HL-60/S4 (cell line): ENCODE data around the gene KIF1A.
"Not testable (repeated sequence)": the region's sequence is repeated elsewhere in the genome, so short reads cannot be mapped to it uniquely, and the experiment has no call there.

Experiments used
- in situ Hi-C: fragments of 300-500 bp; cut with MboI; formaldehyde crosslinking; loops from 2 replicates; pipeline ENCODE4 v1.14.3; 2022; ENCODE audit warnings: low sequenced_read_pairs

Gene KIF1A

GRCh38 chr2:240848900-240849680, 29.1 kb upstream of the KIF1A start:
- in situ Hi-C loops: no loop called here

GRCh38 chr2:240847817-240848216, 27.8 kb upstream of the KIF1A start:
- in situ Hi-C loops: no loop called here

DNA sequence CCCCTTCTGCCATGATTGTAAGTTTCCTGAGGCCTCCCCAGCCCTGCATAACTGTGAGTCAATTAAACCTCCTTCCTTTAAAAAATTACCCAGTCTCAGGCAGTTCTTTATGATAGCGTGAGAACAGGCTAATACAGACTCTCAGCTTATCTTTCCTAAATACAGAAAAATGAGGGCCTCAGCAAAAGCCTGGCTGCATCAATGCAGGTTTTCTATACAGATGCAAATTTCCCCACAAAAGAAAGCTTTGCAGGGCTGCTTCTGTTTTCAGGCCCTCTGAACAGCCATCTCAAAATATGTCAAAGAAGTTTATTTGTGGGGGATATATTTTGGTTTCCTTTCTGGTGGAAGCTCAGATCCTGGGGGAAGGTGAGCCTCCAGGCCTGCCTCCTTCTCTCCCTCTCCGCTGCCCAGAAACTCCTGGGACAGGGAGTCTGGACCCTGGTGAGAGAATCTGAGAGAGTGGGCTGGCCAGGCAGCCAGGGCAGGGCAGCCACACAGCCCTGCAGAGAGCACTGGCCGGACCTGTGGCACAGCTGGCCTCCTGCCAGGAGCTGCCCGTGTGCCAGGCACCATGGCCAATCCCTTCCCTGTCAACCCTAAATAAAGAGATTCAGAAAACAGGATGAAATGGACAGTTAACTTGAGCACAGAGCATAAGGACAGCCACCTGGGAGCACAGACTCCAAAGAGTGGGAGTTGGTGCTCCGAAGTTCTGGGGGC, 27.0 kb upstream of the KIF1A start:
- in situ Hi-C loops: no loop called here

GRCh38 chr2:240846309-240846708, 26.3 kb upstream of the KIF1A start:
- in situ Hi-C loops: not testable (repeated sequence)

DNA sequence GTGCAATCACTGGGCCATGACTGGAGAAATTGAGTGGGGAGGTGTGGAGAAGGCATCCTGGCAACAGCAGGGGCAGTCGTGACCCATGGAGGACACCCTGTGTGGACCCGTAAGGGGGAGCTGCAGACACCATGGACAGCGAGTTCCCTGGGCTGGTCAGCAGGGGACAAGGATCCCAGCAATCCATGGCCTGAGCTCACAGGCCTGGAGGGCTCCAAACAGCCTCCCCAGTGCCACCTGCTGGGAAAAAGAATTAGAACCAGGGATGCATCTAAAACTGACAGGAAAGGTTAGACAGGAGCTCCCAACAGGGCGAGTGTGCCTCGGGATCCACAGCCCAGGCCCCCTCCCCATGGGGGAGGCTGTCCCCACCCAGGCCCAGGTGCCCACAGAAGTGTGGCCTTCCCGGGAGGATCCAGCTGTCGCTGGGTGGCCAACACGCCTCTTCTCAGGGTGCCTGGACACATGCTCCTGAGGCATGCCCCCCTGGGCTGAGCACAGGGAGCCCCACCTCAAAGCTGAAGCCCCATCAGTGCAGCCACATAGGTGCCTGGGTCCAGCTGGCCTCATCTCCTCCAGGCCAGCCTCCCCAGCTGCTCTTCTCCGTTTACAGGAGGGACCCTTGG, 20.5 kb upstream of the KIF1A start:
- in situ Hi-C loops: no loop called here

DNA sequence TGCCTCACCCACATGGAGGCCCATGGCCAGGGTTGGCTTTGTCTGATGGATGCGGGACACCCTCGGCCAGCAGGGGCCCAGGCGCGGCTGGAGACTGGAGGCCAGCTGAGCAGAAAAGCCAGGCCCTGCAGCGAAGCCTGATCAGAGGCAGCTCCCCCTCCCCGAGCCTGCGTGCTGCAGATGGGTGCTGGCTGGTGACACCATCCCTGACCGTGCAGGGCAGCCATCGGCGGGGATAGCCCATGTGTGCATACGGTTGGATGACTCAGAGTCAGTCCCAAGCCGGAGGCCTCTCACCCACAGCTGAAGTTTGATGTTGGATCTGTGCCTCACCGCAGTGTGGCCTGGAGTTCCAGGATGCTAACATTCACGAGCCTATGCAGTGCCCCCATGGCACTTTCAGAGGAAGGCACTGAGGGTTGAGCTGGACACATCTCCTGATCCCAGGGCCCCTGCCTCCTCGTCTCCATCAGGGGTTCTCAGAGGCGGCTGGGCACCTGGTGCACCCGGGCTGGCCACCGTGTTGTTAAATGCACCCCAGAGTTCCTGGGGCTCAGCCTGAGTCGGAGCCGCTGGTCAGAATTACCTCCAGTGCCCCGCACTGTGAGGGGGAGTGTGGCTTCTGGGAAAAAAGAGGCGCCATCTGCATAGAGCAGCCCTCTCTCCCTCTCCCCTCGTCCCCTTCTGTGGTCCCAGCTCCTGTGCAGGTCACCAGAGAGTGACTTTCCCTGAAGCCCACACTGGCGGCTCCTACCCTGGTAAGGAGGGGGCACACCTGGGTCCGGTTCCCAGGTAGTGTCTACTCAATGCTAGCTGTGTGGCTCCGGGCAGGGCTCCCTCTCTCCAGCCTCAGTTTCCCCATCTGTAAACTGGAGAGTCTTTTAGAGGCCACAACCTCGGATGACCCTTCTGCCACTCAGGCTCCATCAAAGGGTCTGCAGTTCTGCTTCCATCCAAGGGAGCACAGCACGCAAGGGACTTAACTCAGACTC, 19.4 kb upstream of the KIF1A start:
- in situ Hi-C loops: no loop called here

- in situ Hi-C loops: no loop called here
Observed at GRCh38 chr2:240837621-240838020, 17.6 kb upstream of the KIF1A start.

GRCh38 chr2:240836781-240837467, 16.9 kb upstream of the KIF1A start:
- in situ Hi-C loops: no loop called here

GRCh38 chr2:240835528-240835927, 15.5 kb upstream of the KIF1A start:
- in situ Hi-C loops: no loop called here

GRCh38 chr2:240834377-240834975, 14.5 kb upstream of the KIF1A start:
- in situ Hi-C loops: no loop called here

DNA sequence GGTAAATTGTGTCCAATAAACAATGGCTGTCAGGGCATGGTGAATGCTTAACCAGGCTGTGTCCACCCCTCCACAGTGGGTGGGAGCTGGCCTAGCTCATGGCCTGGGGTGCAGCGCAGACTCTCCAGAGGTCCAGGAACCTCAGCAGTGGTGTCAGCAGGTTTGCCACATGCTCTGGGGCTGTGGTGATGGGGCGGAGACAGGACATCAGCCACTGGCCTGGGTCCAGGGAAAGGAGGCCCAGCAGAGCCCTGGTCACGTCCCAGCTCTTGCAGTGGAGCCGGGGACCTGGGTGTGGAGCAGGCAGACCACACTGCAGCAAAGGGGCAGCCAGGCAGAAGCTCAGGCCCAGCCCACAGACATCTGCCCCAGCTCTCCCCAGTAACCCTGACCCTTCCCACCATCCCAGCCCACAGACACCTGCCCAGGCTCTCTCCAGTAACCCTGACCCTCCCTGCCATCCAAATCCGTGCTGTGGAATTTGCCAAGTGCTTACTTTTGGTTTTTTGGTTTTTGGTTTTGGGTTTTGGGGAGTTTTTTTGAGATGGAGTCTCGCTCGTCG, 13.8 kb upstream of the KIF1A start:
- in situ Hi-C loops: no loop called here

- in situ Hi-C loops: no loop called here
Observed at GRCh38 chr2:240832921-240833494, 13.0 kb upstream of the KIF1A start.

DNA sequence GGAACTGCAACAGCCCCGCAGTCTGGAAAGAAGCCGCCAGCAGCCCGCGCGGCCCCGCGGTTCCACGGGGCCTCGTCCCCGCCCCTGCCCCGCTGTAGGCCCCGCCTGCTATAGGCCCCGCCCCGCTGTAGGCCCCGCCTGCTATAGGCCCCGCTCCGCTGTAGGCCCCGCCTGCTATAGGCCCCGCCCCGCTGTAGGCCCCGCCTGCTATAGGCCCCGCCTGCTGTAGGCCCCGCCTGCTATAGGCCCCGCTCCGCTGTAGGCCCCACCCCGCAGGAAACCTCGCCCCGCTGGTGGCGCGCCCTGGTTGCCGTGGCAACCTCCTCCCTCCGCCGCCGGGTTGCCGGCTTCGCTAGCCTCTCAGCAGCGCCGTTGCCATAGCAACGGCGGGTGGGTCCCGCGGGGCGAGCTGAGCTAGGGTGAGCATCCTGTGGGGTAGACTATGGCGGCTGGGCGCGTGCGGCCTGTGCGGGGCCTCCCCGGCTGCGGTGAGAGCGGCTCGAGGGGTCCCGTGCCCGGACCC, 12.2 kb upstream of the KIF1A start:
- in situ Hi-C loops: no loop called here

DNA sequence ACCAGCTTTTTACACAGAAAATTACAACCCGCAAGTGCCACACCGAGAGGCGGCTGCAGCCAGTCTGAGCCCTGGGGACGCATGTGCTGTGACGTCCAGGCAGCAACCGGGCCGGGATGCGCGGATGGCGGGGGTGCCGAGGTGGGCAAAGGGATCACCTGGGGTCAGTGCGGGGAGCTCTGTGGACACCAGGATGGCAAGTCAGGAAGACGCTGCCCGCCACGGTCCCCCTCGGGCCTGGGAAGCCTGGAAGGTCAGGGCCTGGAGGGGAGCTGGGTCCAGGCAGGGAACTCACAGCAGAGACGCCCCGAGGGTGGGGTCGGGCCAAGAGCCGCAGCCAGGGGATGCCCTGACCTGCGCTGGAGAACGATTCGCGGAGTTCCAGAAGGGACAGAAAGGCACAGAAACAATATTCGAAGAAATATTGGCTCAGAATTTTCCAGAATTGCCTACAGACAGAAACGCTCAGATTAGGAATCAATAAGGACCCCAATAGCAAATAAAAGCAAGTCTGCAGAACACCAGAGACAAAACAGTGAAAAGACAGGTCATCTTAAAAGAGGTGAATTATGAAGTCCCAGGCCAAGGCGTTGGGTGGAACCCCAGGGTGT, 11.7 kb upstream of the KIF1A start:
- in situ Hi-C loops: no loop called here

- in situ Hi-C loops: no loop called here
Observed at GRCh38 chr2:240825476-240825875, 5.5 kb upstream of the KIF1A start.

DNA sequence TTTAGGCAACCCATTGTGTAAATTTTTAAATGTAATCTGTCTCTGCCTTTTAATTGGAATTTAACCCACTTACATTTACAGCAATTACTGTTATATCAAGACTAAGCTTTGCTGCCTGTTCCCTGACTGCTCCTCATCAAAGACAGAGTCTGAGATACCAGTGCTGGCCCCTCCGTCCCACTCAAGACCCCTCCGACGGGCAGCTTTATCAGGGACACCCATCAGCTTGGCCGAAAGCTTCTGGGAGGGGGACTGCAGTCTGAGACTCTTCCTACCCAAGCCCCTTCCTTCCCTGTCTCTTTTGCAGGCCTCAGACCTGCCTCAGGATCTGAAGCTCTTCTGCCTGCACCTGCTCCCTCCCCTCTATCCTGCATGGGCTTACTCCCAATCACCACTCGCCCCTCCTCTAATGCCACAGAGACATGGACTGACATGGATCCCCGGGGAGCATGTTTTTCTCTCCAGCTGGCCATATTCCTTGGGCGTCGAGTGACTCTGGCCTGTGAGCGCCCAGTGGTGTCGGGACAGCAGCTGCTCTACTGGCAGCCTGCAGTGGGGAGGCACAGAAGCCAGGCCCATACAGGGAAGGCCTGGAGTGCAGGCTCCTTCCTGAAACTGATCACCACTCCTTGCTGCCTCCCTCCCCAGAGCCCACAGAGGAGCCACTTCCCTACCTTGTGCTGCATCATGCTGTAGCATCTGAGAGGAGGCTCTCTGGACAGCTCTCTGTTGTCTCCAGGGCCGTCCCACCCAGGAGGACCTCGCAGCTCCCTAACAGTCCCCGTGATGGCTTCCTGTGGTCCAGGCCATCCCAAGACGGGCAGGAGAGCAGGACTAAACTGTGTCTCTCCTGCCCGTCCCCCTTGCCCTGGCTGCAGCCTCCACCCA, 3.7 kb upstream of the KIF1A start:
- in situ Hi-C loops: no loop called here

DNA sequence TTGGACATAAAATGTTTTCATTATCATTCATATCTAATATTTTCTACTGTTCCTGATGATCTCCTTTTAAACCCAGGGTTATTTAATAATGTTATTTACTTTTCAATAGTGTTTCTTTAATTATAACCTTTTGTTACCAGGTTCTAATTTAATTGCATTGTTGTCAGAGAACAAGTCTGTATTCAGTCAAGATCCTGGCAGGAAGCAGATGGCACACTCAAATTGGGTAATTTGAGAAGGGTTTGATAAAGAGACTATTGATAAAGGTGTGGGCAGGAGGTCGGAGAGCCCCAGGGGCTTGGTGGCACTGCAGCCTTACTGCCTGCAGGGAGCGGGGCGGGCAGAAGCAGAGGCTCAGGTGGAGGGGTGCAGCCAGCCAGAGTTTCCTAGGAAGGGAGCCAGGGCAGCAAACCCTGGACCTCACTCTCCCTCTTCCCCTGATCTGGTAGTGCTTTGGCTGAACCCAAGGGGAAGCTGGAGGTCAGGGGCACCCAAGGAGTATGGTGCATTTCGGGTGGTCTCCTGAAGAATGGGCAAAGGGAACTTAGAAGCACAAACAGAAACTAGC, 2.3 kb upstream of the KIF1A start:
- in situ Hi-C loops: no loop called here
